Activated naive CD4-positive, alpha-beta T cell treated with anti-CD3 and anti-CD28 coated beads for 36 hours (primary cell): ENCODE data around the gene C1orf35. TPM values are rescaled to one million over a fixed set of nuclear protein-coding genes. Genes with fewer than 3 reads are reported as not detected.
A peak's percentile ranks its signal among the peaks of the same experiment; 100 is the strongest.

Source experiments
- CTCF ChIA-PET: fragments of 350-600 bp; sonication (Branson Sonifier 250); formaldehyde crosslinking; loops from one replicate; lab custom pipeline; 2021; ENCODE audit warnings: antibody characterized with exemption; lab: Charles Lee
- DNase-seq: peaks from one replicate; pipeline ENCODE4 v3.0.0-alpha.2; 2020
- H3K27ac Mint-ChIP-seq: one replicate; pipeline ENCODE4 v1.8.0; 2021; ENCODE audit warnings: mild to moderate bottlenecking, mixed read lengths
- H3K27me3 Mint-ChIP-seq: one replicate; pipeline ENCODE4 v1.8.0; 2021; ENCODE audit warnings: low read depth, mixed read lengths
- H3K36me3 Mint-ChIP-seq: one replicate; pipeline ENCODE4 v1.8.0; 2021; ENCODE audit warnings: low read depth, mixed read lengths
- H3K4me1 Mint-ChIP-seq: one replicate; pipeline ENCODE4 v1.8.0; 2021; ENCODE audit warnings: low read depth, mixed read lengths
- H3K4me3 Mint-ChIP-seq: one replicate; pipeline ENCODE4 v1.8.0; 2021; ENCODE audit warnings: mild to moderate bottlenecking, moderate library complexity, mixed read lengths
- H3K9me3 Mint-ChIP-seq: one replicate; pipeline ENCODE4 v1.8.0; 2021; ENCODE audit warnings: mixed read lengths
- intact Hi-C: fragments of 100-400 bp; cut with micrococcal nuclease; formaldehyde crosslinking; loops from one replicate; pipeline ENCODE4 v1.15.1; 2023
- microRNA-seq: library from miRNA; unstranded; fragments of <30 nt; microRNA quantifications from one replicate; pipeline ENCODE4 v1.2.0, GENCODE V29; 2022; ENCODE audit warnings: borderline microRNAs expressed, borderline replicate concordance
- total RNA-seq, 2 experiments: library from RNA; stranded (reverse); gene quantifications; one replicate each; pipeline ENCODE4 v1.2.3, GENCODE V29; 2021

Gene C1orf35
- total RNA-seq, 2 experiments from 2014 or later: 14.5 to 16.2 TPM

DNA sequence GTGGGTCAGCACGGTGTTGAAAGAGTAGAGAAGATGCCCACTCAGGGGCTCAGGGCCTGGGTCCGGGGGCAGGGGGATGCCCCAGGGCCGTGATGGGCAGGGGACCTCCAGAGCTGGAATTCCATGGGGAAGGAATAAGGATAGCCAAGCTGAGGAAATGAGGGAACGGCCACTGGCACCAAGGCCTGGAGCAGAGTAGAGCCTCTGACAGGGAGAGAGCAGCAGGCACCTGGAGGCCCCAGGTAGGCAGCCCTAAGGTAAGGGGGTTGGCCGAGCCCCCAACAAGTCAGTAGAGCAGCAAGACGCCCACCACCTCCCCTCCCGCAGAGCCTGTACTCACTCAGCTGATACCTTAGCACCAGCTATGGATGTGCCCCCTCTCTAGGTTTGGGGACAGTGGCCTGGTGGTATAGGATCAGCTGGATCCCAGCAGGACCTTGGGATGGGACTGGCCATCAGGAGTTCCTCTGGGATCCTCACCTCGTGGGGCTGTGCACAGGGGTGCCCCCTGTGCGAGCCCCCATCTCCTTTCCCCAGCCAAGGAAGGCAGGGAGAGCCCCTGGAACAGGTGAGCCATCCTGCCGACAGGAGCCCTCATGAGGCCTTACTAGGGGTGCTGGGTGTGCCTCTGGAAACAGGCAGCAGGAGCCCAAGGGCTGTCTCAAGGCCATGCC, 41.6 kb downstream of the C1orf35 start:
- Mint-ChIP-seq H3K36me3 (no peaks in the 10 kb centered on the region), H3K27me3 (peaks cover 34% of the 10 kb centered on the region), H3K27ac (no peak overlapping the region), H3K9me3 (no peaks in the 10 kb centered on the region), H3K4me1 (peaks cover 8% of the 10 kb centered on the region), H3K4me3 (no peak overlapping the region)
- intact Hi-C loops: no loop called here
- DNase-seq: no peak
- CTCF ChIA-PET: interaction anchor here (0.5 kb wide), 2 partner anchors 12 to 919 kb away, joined by 3 to 5 read pairs; no protein-coding TSS in a partner anchor

DNA sequence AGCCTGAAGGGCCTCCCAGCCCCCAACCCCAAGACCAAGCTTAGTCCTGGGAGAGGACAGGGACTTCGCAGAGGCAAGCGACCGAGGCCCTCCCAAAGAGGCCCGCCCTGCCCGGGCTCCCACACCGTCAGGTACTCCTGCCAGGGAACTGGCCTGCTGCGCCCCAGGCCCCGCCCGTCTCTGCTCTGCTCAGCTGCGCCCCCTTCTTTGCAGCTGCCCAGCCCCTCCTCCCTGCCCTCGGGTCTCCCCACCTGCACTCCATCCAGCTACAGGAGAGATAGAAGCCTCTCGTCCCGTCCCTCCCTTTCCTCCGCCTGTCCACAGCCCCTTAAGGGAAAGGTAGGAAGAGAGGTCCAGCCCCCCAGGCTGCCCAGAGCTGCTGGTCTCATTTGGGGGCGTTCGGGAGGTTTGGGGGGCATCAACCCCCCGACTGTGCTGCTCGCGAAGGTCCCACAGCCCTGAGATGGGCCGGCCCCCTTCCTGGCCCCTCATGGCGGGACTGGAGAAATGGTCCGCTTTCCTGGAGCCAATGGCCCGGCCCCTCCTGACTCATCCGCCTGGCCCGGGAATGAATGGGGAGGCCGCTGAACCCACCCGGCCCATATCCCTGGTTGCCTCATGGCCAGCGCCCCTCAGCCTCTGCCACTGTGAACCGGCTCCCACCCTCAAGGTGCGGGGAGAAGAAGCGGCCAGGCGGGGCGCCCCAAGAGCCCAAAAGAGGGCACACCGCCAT, 42.5 kb downstream of the C1orf35 start:
- Mint-ChIP-seq H3K9me3 (no peaks in the 10 kb centered on the region), H3K27me3 (peaks cover 33% of the 10 kb centered on the region), H3K4me3 (no peak overlapping the region), H3K36me3 (no peaks in the 10 kb centered on the region), H3K4me1 (peaks cover 8% of the 10 kb centered on the region), H3K27ac (no peak overlapping the region)
- DNase-seq: no peak
- intact Hi-C loops: no loop called here
- CTCF ChIA-PET: interaction anchor here (0.5 to 1.6 kb wide), 2 partner anchors 11 to 55 kb away, joined by 3 to 4 read pairs; no protein-coding TSS in a partner anchor

DNA sequence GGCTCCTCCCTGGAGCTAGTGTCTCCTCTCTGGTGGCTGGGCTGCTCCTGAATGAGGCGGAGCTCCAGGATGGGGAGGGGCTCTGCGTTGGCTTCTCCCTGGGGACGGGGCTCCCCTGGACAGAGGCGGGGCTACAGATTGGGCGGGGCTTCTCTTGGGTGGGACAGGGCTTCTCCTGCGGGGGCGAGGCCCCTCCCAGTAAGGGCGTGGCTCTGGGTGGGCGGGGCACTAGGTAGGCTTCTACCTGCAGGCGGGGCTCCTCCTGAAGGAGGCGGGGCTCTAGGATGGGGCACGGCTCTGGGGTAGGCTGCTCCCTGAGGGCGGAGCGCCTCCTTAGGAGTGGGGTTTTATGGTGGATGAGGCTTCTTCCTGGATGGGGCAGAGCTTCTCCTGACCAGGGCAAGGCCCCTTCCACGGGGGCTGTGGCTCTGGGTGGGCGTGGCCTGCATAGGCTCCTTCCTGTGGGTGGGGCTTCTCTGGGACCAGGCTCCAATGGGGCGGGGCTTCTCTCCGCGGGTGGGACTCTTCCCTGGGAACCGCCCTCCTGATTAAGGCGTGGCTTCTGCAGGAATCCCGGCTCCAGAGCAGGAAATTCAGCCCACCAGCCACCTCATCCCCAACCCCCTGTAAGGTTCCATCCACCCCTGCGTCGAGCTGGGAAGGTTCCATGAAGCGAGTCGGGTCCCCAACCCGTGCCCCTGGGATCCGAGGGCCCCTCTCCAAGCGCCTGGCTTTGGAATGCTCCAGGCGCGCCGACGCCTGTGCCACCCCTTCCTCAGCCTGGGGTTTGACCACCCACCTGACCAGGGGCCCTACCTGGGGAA, 43.3 kb downstream of the C1orf35 start:
- CTCF ChIA-PET: interaction anchor here (1.6 kb wide), 1 partner anchor 55 kb away, joined by 4 read pairs; no protein-coding TSS in a partner anchor
- intact Hi-C loops: no loop called here
- Mint-ChIP-seq H3K27ac (no peak overlapping the region), H3K9me3 (no peaks in the 10 kb centered on the region), H3K4me3 (peak overlapping the region; percentile 48), H3K36me3 (no peaks in the 10 kb centered on the region), H3K27me3 (peaks cover 31% of the 10 kb centered on the region), H3K4me1 (peaks cover 8% of the 10 kb centered on the region)
- DNase-seq: peak; percentile 72

- H3K4me3 Mint-ChIP-seq: peak overlapping the region; percentile 6
- peak; percentile 26 for DNase-seq
- H3K9me3 Mint-ChIP-seq: peaks cover 1% of the 10 kb centered on the region
- CTCF ChIA-PET: interaction anchor here (1.6 kb wide), 1 partner anchor 54 kb away, joined by 4 read pairs; no protein-coding TSS in a partner anchor
- no peak overlapping the region for H3K27ac Mint-ChIP-seq
- H3K36me3 Mint-ChIP-seq: no peaks in the 10 kb centered on the region
- intact Hi-C loops: no loop called here
- H3K4me1 Mint-ChIP-seq: peaks cover 8% of the 10 kb centered on the region
- H3K27me3 Mint-ChIP-seq: peaks cover 31% of the 10 kb centered on the region
Measured at GRCh38 chr1:228058949-228059633, 44.0 kb downstream of the C1orf35 start.

GRCh38 chr1:228058172-228058948, 44.8 kb downstream of the C1orf35 start:
- Mint-ChIP-seq H3K9me3 (peaks cover 1% of the 10 kb centered on the region), H3K4me3 (no peak overlapping the region), H3K27me3 (peaks cover 33% of the 10 kb centered on the region), H3K4me1 (peaks cover 8% of the 10 kb centered on the region), H3K36me3 (peaks cover 1% of the 10 kb centered on the region), H3K27ac (no peak overlapping the region)
- DNase-seq: no peak
- CTCF ChIA-PET: no interaction called here
- intact Hi-C loops: no loop called here

Small RNA genes within 50 kb of the gene (microRNA-seq; reads per million reads assigned to microRNA genes)
- 5.5 reads per million, percentile 3 among the genes with 10 or more reads in this experiment for gene MIR3620

Other genes with a start within 250 kb of the C1orf35 start
- not detected for gene WNT9A, start 155.4 kb downstream of the C1orf35 start, total RNA-seq
- gene WNT3A, start 96.3 kb downstream of the C1orf35 start, total RNA-seq: not detected
- gene ARF1, start 20.6 kb downstream of the C1orf35 start, total RNA-seq: 100 to 1,000 TPM; 346 to 358 TPM
- gene MRPL55, start 6.0 kb upstream of the C1orf35 start, total RNA-seq: 10 to 100 TPM; 45.5 TPM
- gene GUK1, start 37.0 kb upstream of the C1orf35 start, total RNA-seq: 100 to 1,000 TPM; 206 TPM
- under 1 TPM; 0.17 to 0.25 TPM for gene GJC2, start 46.6 kb upstream of the C1orf35 start, total RNA-seq
- gene IBA57, start 62.5 kb upstream of the C1orf35 start, total RNA-seq: 1 to 10 TPM; 4.9 to 5.5 TPM
- 10 to 100 TPM; 11.5 to 13.5 TPM for gene OBSCN, start 104.7 kb upstream of the C1orf35 start, total RNA-seq